Liver (tissue), 9 donors: Measurements from ENCODE around the gene FZD1. TPM values are rescaled to one million over a fixed set of nuclear protein-coding genes. Genes with fewer than 3 reads are reported as not detected.

ENCODE experiments used
- DNase-seq: peaks from one replicate; pipeline ENCODE4 v3.0.0-alpha.2; 2017; ENCODE audit warnings: low spot score
- H3K27ac ChIP-seq, 2 donors: one replicate each; pipeline ENCODE4 v1.7.0; 2013; ENCODE audit warnings: inconsistent platforms in 2 of 2, low read length in 2 of 2, control low read depth in 1 of 2, low read depth in 1 of 2, mild to moderate bottlenecking in 1 of 2
- H3K27me3 ChIP-seq, 4 donors: one replicate each; pipeline versions ENCODE4 v1.6.1 to v1.7.0; 2013; ENCODE audit warnings: low read length in 3 of 4, inconsistent platforms in 1 of 4, mild to moderate bottlenecking in 1 of 4, moderate library complexity in 1 of 4; ENCODE audit not compliant: control insufficient read depth in 4 of 4, insufficient read depth in 4 of 4
- H3K36me3 ChIP-seq, 4 donors: one replicate each; pipeline versions ENCODE4 v1.6.1 to v1.7.0; 2013; ENCODE audit warnings: low read length in 3 of 4, mild to moderate bottlenecking in 3 of 4, low read depth in 1 of 4, moderate library complexity in 1 of 4; ENCODE audit not compliant: control insufficient read depth in 4 of 4, insufficient read depth in 3 of 4
- H3K4me1 ChIP-seq, 4 donors: one replicate each; pipeline versions ENCODE4 v1.6.1 to v1.7.0; 2013; ENCODE audit warnings: low read length in 3 of 4, mild to moderate bottlenecking in 3 of 4, moderate library complexity in 1 of 4; ENCODE audit not compliant: control insufficient read depth in 4 of 4, insufficient read depth in 4 of 4
- H3K4me3 ChIP-seq, 3 donors: one replicate each; pipeline versions ENCODE4 v1.6.1 to v1.7.0; 2013; ENCODE audit warnings: low read length in 3 of 3, control low read depth in 1 of 3, low read depth in 1 of 3, mild to moderate bottlenecking in 1 of 3
- H3K9ac ChIP-seq, 2 donors: one replicate each; pipeline ENCODE4 v1.7.0; 2013; ENCODE audit warnings: low read length in 2 of 2, mild to moderate bottlenecking in 2 of 2, moderate library complexity in 2 of 2, control low read depth in 1 of 2, low read depth in 1 of 2
- H3K9me3 ChIP-seq, 4 donors: one replicate each; pipeline versions ENCODE4 v1.6.1 to v1.7.0; 2013; ENCODE audit warnings: low read length in 3 of 4; ENCODE audit not compliant: control insufficient read depth in 4 of 4
- EGR1 ChIP-seq, 2 donors: IDR thresholded peaks; 2 replicates each; pipeline ENCODE4 v1.6.1; 2016 to 2018; ENCODE audit warnings: antibody characterized with exemption in 2 of 2, low read depth in 2 of 2
- FOXA1 ChIP-seq: IDR thresholded peaks from 2 replicates; pipeline ENCODE4 v1.6.1; 2016; ENCODE audit warnings: antibody characterized with exemption
- FOXA2 ChIP-seq: IDR thresholded peaks from 2 replicates; pipeline ENCODE4 v1.6.1; 2016; ENCODE audit warnings: antibody characterized with exemption
- GABPA ChIP-seq, 2 donors: IDR thresholded peaks in 1 of 2; conservative IDR thresholded peaks in 1 of 2; 2 replicates each; pipeline ENCODE4 v1.6.1; 2016; ENCODE audit warnings: antibody characterized with exemption in 2 of 2, mild to moderate bottlenecking in 1 of 2, moderate library complexity in 1 of 2
- HNF4A ChIP-seq, 2 donors: conservative IDR thresholded peaks; 2 replicates each; pipeline ENCODE4 v1.6.1; 2016; ENCODE audit warnings: antibody characterized with exemption in 2 of 2, mild to moderate bottlenecking in 2 of 2
- HNF4G ChIP-seq: IDR thresholded peaks from 2 replicates; pipeline ENCODE4 v1.6.1; 2016; ENCODE audit warnings: antibody characterized with exemption
- JUND ChIP-seq, 2 donors: IDR thresholded peaks; 2 replicates each; pipeline ENCODE4 v1.6.1; 2016; ENCODE audit warnings: antibody characterized with exemption in 2 of 2
- RAD21 ChIP-seq, 2 donors: IDR thresholded peaks; 2 replicates each; pipeline ENCODE4 v1.6.1; 2016; ENCODE audit warnings: antibody characterized with exemption in 2 of 2, mild to moderate bottlenecking in 2 of 2
- RXRA ChIP-seq, 2 donors: IDR thresholded peaks; 2 replicates each; pipeline ENCODE4 v1.6.1; 2017 to 2018; ENCODE audit warnings: antibody characterized with exemption in 2 of 2, mild to moderate bottlenecking in 1 of 2
- SP1 ChIP-seq: IDR thresholded peaks from 2 replicates; pipeline ENCODE4 v1.6.1; 2018; ENCODE audit warnings: antibody characterized with exemption, mild to moderate bottlenecking
- TAF1 ChIP-seq: conservative IDR thresholded peaks from 2 replicates; pipeline ENCODE4 v1.6.1; 2016; ENCODE audit warnings: antibody characterized with exemption, mild to moderate bottlenecking
- WGBS: extraction: QIAGEN DNeasy Blood & Tissue Kit; methylation state at CpG from one replicate; pipeline ENCODE4 v1.1.7; 2013; 5-methylcytosine and 5-hydroxymethylcytosine counted together
- polyA plus RNA-seq, 2 donors: library from polyadenylated mRNA; stranded (reverse) in 1 of 2; unstranded in 1 of 2; fragments of 200-250 nt in 1 of 2; fragments of >200 nt in 1 of 2; fragmentation: Nextera tagmentation in 1 of 2; extraction: Ambion mirVana in 1 of 2; gene quantifications; one replicate each; pipeline versions ENCODE4 v1.2.1 to v1.2.3, GENCODE V29; 2013 to 2015
- total RNA-seq, 2 donors: library from RNA; depleted of rRNA; stranded (reverse); fragments of >200 nt; gene quantifications; one replicate each; pipeline ENCODE4 v1.2.3, GENCODE V29; 2014
- TF ChIP-seq, protein P1 (sequence below): fragments of 150-350 bp; IDR thresholded peaks from 2 replicates; pipeline ENCODE4 v1.5.1; 2017; ENCODE audit warnings: improper control_type of control experiment, low read depth, low read length; ENCODE audit not compliant: missing input control
- TF ChIP-seq, protein P2 (sequence below): IDR thresholded peaks from 2 replicates; pipeline ENCODE4 v1.6.1; 2016; ENCODE audit warnings: antibody characterized with exemption
- TF ChIP-seq, protein P3 (sequence below): IDR thresholded peaks from 2 replicates; pipeline ENCODE4 v1.6.1; 2016; ENCODE audit warnings: antibody characterized with exemption, mild to moderate bottlenecking
- donor health status: healthy.
- donor health status: healthy.
- donor health status: healthy.
- donor health status: healthy.
- donor health status: healthy.

FZD1 gene
- total and polyA plus RNA-seq, 4 donors = 0.68 to 3.8 (median 2.6) TPM

DNA sequence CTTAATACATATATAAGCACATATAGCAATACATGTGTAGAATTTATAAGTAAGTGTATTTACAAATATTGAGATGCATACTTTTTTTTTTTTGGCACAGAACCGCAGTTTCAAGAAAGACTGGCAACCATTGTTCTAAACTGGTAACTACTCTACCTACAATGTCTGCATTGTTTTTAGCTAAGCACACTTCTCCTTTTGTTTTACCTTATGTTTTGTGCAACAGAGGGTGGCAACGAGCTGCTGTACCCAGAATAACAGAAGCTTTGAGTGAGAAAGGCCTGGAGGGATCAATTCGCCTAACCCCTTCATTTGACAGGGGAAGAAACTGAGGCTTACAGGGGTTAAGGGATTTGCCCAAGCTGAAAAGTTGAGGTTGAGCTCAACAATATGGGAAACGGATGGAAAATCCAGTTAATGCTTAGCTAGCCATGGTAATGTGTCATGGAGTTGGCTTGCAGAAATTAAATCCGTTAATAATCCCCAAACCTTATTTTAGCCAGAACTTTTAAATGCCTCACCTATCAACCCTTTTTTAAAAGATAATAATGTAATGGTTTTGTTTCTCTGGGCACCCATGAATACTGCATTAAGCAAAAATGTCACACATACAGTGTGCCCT lies 25.5 kb downstream of the FZD1 start (continued):
- TF ChIP-seq, protein P1, sequence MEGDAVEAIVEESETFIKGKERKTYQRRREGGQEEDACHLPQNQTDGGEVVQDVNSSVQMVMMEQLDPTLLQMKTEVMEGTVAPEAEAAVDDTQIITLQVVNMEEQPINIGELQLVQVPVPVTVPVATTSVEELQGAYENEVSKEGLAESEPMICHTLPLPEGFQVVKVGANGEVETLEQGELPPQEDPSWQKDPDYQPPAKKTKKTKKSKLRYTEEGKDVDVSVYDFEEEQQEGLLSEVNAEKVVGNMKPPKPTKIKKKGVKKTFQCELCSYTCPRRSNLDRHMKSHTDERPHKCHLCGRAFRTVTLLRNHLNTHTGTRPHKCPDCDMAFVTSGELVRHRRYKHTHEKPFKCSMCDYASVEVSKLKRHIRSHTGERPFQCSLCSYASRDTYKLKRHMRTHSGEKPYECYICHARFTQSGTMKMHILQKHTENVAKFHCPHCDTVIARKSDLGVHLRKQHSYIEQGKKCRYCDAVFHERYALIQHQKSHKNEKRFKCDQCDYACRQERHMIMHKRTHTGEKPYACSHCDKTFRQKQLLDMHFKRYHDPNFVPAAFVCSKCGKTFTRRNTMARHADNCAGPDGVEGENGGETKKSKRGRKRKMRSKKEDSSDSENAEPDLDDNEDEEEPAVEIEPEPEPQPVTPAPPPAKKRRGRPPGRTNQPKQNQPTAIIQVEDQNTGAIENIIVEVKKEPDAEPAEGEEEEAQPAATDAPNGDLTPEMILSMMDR = no peak
- TF ChIP-seq, protein P2, sequence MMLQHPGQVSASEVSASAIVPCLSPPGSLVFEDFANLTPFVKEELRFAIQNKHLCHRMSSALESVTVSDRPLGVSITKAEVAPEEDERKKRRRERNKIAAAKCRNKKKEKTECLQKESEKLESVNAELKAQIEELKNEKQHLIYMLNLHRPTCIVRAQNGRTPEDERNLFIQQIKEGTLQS = no peak

DNA sequence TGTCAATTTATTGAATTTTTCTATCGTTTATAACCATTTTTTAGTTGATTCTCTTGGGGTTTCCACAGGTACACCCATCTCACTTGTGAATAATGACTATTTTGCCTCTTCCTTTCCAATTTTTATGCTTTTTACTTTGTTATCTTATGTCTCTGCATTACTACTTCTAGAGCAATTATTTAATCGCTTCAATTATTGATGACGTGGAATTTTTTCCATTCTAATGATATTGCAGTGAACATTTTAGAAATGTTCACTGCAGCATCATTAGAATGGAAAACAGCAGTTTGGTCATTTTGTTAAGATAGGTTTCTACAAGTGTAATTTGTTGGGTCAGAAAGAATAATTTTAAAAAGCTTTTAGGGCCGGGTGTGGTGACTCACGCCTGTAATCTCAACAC lies 27.1 kb downstream of the FZD1 start:
- 87% methylated on average over 5 of the region's 5 CpGs for WGBS
- H3K9ac ChIP-seq = no peak overlapping the region
- H3K4me3 ChIP-seq = no peak overlapping the region
- H3K4me1 ChIP-seq = no peaks in the 10 kb centered on the region
- H3K36me3 ChIP-seq = no peaks in the 10 kb centered on the region
- no peaks in the 10 kb centered on the region for H3K27me3 ChIP-seq
- H3K9me3 ChIP-seq = no peaks in the 10 kb centered on the region
- no peak overlapping the region for H3K27ac ChIP-seq
- DNase-seq = no peak
- TF ChIP-seq FOXA2 (no peak), SP1 (no peak), RXRA (IDR thresholded peaks at IDR 0.05) (no peak), FOXA1 (no peak), HNF4G (no peak), TAF1 (no peak), HNF4A (conservative IDR thresholded peaks at IDR 0.05) (no peak), GABPA (IDR thresholded peaks at IDR 0.05 in 1 of 2, conservative IDR thresholded peaks at IDR 0.05 in 1 of 2) (no peak), RAD21 (IDR thresholded peaks at IDR 0.05) (no peak), JUND (IDR thresholded peaks at IDR 0.05) (no peak), EGR1 (IDR thresholded peaks at IDR 0.05; ENCODE audit: low read depth in 2 of 2) (no peak)
- TF ChIP-seq, protein P3, sequence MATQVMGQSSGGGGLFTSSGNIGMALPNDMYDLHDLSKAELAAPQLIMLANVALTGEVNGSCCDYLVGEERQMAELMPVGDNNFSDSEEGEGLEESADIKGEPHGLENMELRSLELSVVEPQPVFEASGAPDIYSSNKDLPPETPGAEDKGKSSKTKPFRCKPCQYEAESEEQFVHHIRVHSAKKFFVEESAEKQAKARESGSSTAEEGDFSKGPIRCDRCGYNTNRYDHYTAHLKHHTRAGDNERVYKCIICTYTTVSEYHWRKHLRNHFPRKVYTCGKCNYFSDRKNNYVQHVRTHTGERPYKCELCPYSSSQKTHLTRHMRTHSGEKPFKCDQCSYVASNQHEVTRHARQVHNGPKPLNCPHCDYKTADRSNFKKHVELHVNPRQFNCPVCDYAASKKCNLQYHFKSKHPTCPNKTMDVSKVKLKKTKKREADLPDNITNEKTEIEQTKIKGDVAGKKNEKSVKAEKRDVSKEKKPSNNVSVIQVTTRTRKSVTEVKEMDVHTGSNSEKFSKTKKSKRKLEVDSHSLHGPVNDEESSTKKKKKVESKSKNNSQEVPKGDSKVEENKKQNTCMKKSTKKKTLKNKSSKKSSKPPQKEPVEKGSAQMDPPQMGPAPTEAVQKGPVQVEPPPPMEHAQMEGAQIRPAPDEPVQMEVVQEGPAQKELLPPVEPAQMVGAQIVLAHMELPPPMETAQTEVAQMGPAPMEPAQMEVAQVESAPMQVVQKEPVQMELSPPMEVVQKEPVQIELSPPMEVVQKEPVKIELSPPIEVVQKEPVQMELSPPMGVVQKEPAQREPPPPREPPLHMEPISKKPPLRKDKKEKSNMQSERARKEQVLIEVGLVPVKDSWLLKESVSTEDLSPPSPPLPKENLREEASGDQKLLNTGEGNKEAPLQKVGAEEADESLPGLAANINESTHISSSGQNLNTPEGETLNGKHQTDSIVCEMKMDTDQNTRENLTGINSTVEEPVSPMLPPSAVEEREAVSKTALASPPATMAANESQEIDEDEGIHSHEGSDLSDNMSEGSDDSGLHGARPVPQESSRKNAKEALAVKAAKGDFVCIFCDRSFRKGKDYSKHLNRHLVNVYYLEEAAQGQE = no peak
- TF ChIP-seq, protein P1 = no peak
